Stimulated activated CD8-positive, alpha-beta memory T cell treated with anti-CD3 and anti-CD28 coated beads, Interleukin-7, amount 100 ng/mL, for 1 hour (primary cell): ENCODE measurements around the gene C11orf21.

ENCODE experiments used
- DNase-seq, 2 donors: peaks; one replicate each; pipeline ENCODE4 v3.0.0-alpha.2; 2020; ENCODE audit warnings: low read depth in 2 of 2

The C11orf21 gene

GRCh38 chr11:2320568-2321310 lies 19.0 kb upstream of the C11orf21 start:
- no peak for DNase-seq

- DNase-seq = no peak
Observed at GRCh38 chr11:2319791-2320472, 18.2 kb upstream of the C11orf21 start.

- DNase-seq = no peak
Observed at GRCh38 chr11:2318707-2319106, 17.0 kb upstream of the C11orf21 start.

- DNase-seq = no peak
Observed at GRCh38 chr11:2318123-2318522, 16.4 kb upstream of the C11orf21 start.

GRCh38 chr11:2317354-2318050 lies 15.8 kb upstream of the C11orf21 start:
- no peak for DNase-seq

GRCh38 chr11:2316963-2317244 lies 15.2 kb upstream of the C11orf21 start:
- no peak for DNase-seq

- DNase-seq = no peak
Observed at GRCh38 chr11:2316169-2316962, 14.6 kb upstream of the C11orf21 start.

GRCh38 chr11:2315395-2316168 lies 13.9 kb upstream of the C11orf21 start:
- no peak for DNase-seq

- no peak for DNase-seq
Observed at GRCh38 chr11:2314525-2315394, 13.0 kb upstream of the C11orf21 start.

GRCh38 chr11:2314136-2314524 lies 12.4 kb upstream of the C11orf21 start:
- DNase-seq = no peak

GRCh38 chr11:2313051-2313951 lies 11.6 kb upstream of the C11orf21 start:
- DNase-seq = no peak

- no peak for DNase-seq
Observed at GRCh38 chr11:2312232-2313042, 10.7 kb upstream of the C11orf21 start.

- no peak for DNase-seq
Observed at GRCh38 chr11:2311353-2312133, 9.8 kb upstream of the C11orf21 start.

GRCh38 chr11:2310786-2311352 lies 9.2 kb upstream of the C11orf21 start:
- DNase-seq = no peak

- DNase-seq = no peak
Observed at GRCh38 chr11:2310073-2310785, 8.5 kb upstream of the C11orf21 start.

- DNase-seq = no peak
Observed at GRCh38 chr11:2309251-2310072, 7.7 kb upstream of the C11orf21 start.
